Glutamatergic neuron (in vitro differentiated cells): ENCODE data around the gene LARP1. TPM values are rescaled to one million over a fixed set of nuclear protein-coding genes. Genes with fewer than 3 reads are reported as not detected.

Experiments
- DNase-seq: peaks from one replicate; pipeline ENCODE4 v3.0.0; 2022
- H3K27ac Mint-ChIP-seq: one replicate; pipeline ENCODE4 v1.8.0; 2020; ENCODE audit warnings: mild to moderate bottlenecking, mixed read lengths, inconsistent platforms; ENCODE audit not compliant: unreplicated experiment
- H3K27me3 Mint-ChIP-seq: one replicate; pipeline ENCODE4 v1.8.0; 2020; ENCODE audit warnings: mild to moderate bottlenecking, moderate library complexity, mixed read lengths, inconsistent platforms; ENCODE audit not compliant: unreplicated experiment
- H3K36me3 Mint-ChIP-seq: one replicate; pipeline ENCODE4 v1.8.0; 2020; ENCODE audit warnings: mild to moderate bottlenecking, mixed read lengths, inconsistent platforms; ENCODE audit not compliant: unreplicated experiment
- H3K4me1 Mint-ChIP-seq: one replicate; pipeline ENCODE4 v1.8.0; 2020; ENCODE audit warnings: mild to moderate bottlenecking, low read depth, mixed read lengths, inconsistent platforms; ENCODE audit not compliant: unreplicated experiment
- H3K4me3 Mint-ChIP-seq: one replicate; pipeline ENCODE4 v1.8.0; 2020; ENCODE audit warnings: mild to moderate bottlenecking, mixed read lengths, inconsistent platforms; ENCODE audit not compliant: unreplicated experiment
- H3K9me3 Mint-ChIP-seq: one replicate; pipeline ENCODE4 v1.8.0; 2020; ENCODE audit warnings: mild to moderate bottlenecking, moderate library complexity, mixed read lengths, inconsistent platforms; ENCODE audit not compliant: unreplicated experiment
- CTCF ChIP-seq: fragments of 200-600 bp; sonication (generic); IDR thresholded peaks from one replicate; pipeline ENCODE4 v1.5.0; 2021; ENCODE audit not compliant: partially characterized antibody, unreplicated experiment
- total RNA-seq: library from RNA; stranded (reverse); fragmentation: NEBNext Ultra II Directional; extraction: Animal tissue kit (Norgen Biotek cat#: 25700); gene quantifications from one replicate; pipeline ENCODE4 v1.2.1, GENCODE V29; 2021; ENCODE audit not compliant: unreplicated experiment

Gene LARP1
- total RNA-seq, 1 donor from 2014 or later = 199 TPM

GRCh38 chr5:154797762-154798161 lies 42.6 kb downstream of the LARP1 start:
- Mint-ChIP-seq H3K36me3 (peaks cover 11% of the 10 kb centered on the region), H3K27ac (no peak overlapping the region), H3K27me3 (peaks cover 5% of the 10 kb centered on the region), H3K4me3 (no peak overlapping the region), H3K4me1 (no peaks in the 10 kb centered on the region), H3K9me3 (peaks cover 4% of the 10 kb centered on the region)
- no peak for TF ChIP-seq CTCF
- no peak for DNase-seq

DNA sequence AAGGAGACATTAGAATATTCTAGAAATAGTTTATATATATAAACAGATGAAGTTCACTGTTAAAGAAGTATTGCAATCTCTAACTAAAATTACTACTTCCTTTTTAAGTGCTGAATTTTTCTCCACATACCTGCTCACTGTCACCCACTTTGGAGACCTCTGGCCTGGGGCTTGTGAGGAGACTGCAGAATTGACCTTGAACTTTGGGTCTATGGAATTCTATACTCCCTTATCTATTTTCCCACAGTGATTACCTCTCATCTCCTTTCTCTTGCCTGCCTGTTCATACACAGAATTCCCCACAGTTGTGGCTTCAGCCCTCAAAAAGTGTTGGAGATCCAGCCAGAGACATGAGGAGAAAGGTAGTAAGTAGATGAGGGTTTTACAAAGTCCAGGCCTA lies 45.4 kb downstream of the LARP1 start:
- H3K4me1 Mint-ChIP-seq = no peaks in the 10 kb centered on the region
- no peak for DNase-seq
- H3K9me3 Mint-ChIP-seq = peaks cover 7% of the 10 kb centered on the region
- H3K27ac Mint-ChIP-seq = no peak overlapping the region
- peaks cover 5% of the 10 kb centered on the region for H3K27me3 Mint-ChIP-seq
- H3K4me3 Mint-ChIP-seq = no peak overlapping the region
- H3K36me3 Mint-ChIP-seq = peaks cover 12% of the 10 kb centered on the region
- no peak for TF ChIP-seq CTCF

GRCh38 chr5:154801083-154801482 lies 45.9 kb downstream of the LARP1 start:
- peaks cover 5% of the 10 kb centered on the region for H3K27me3 Mint-ChIP-seq
- no peak overlapping the region for H3K27ac Mint-ChIP-seq
- H3K4me3 Mint-ChIP-seq = no peak overlapping the region
- peaks cover 12% of the 10 kb centered on the region for H3K36me3 Mint-ChIP-seq
- no peaks in the 10 kb centered on the region for H3K4me1 Mint-ChIP-seq
- no peak for TF ChIP-seq CTCF
- H3K9me3 Mint-ChIP-seq = peaks cover 7% of the 10 kb centered on the region
- no peak for DNase-seq

- H3K9me3 Mint-ChIP-seq = peaks cover 7% of the 10 kb centered on the region
- H3K4me3 Mint-ChIP-seq = no peak overlapping the region
- H3K27me3 Mint-ChIP-seq = peaks cover 5% of the 10 kb centered on the region
- TF ChIP-seq CTCF = no peak
- peaks cover 12% of the 10 kb centered on the region for H3K36me3 Mint-ChIP-seq
- no peak for DNase-seq
- H3K27ac Mint-ChIP-seq = no peak overlapping the region
- no peaks in the 10 kb centered on the region for H3K4me1 Mint-ChIP-seq
Observed at GRCh38 chr5:154802050-154802449, 46.9 kb downstream of the LARP1 start.

DNA sequence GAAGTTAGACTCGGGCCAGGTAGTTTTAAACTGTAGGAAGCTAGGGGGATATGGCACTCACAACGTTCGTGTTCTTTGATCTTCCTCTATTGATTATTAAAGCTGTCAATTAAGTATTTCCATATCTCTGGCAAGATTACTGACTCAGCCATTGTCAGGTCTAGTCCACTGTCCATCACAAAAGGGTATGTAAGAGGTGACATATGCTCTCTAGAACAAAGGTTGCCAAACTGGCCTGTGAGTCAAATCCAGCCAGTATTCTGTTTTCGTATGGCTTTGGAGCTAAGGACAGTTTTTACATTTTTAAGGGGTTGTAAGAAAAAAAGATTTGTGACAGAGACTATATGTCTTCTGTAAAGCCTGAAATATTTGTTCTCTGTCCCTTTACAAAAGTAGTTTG lies 51.0 kb downstream of the LARP1 start:
- DNase-seq = no peak
- no peak for TF ChIP-seq CTCF
- H3K27me3 Mint-ChIP-seq = peaks cover 2% of the 10 kb centered on the region
- H3K36me3 Mint-ChIP-seq = peaks cover 12% of the 10 kb centered on the region
- no peaks in the 10 kb centered on the region for H3K4me1 Mint-ChIP-seq
- H3K9me3 Mint-ChIP-seq = peaks cover 7% of the 10 kb centered on the region
- H3K4me3 Mint-ChIP-seq = no peak overlapping the region
- H3K27ac Mint-ChIP-seq = no peak overlapping the region
